Measurements from ENCODE around the gene OXT.
A peak's percentile ranks its signal among the peaks of the same experiment; 100 is the strongest.

The OXT gene

DNA sequence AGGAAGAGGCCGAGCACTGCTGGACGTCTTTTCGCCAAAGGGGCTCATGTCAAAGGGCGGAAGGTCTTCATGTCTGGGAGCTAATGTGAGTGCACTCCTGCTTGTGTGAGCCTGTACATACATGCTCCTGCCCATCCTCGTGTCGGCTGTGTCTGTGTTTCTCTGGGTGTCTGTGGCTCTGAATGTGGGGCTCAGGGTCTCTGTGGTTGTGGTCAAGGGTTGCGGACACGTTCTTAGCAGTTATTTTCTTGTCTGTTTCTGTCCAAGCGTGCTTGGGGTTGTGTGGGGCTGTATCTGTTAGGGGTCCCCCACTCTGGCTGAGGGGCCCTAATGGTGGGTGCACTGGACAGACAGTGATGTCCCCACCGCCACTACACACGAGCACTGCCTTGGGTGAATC lies 10.2 kb downstream of the OXT start (continued):
- TF ChIP-seq, protein P1, sequence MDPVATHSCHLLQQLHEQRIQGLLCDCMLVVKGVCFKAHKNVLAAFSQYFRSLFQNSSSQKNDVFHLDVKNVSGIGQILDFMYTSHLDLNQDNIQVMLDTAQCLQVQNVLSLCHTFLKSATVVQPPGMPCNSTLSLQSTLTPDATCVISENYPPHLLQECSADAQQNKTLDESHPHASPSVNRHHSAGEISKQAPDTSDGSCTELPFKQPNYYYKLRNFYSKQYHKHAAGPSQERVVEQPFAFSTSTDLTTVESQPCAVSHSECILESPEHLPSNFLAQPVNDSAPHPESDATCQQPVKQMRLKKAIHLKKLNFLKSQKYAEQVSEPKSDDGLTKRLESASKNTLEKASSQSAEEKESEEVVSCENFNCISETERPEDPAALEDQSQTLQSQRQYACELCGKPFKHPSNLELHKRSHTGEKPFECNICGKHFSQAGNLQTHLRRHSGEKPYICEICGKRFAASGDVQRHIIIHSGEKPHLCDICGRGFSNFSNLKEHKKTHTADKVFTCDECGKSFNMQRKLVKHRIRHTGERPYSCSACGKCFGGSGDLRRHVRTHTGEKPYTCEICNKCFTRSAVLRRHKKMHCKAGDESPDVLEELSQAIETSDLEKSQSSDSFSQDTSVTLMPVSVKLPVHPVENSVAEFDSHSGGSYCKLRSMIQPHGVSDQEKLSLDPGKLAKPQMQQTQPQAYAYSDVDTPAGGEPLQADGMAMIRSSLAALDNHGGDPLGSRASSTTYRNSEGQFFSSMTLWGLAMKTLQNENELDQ (tag by site-specific recombination; IDR thresholded peaks at IDR 0.05; ENCODE audit: low read depth) = no peak
- TF ChIP-seq SP2 (tag by site-specific recombination; IDR thresholded peaks at IDR 0.05) (no peak), ZNF76 (tag by site-specific recombination; IDR thresholded peaks at IDR 0.05; ENCODE audit: borderline replicate concordance, low read depth) (no peak), ZNF48 (tag by site-specific recombination; IDR thresholded peaks at IDR 0.05) (no peak), ZNF280C (tag by site-specific recombination; IDR thresholded peaks at IDR 0.05) (no peak)

- TF ChIP-seq SCRT1 (tag by site-specific recombination; IDR thresholded peaks at IDR 0.05; ENCODE audit: borderline replicate concordance) = 0 out of 2 replicates have a peak, but pooled peaks have one; percentile 39
- TF ChIP-seq ZNF155 (tag by site-specific recombination; IDR thresholded peaks at IDR 0.05) = no peak
- TF ChIP-seq ZNF175 (tag by site-specific recombination; IDR thresholded peaks at IDR 0.05) = no peak
- TF ChIP-seq ZNF211 (tag by site-specific recombination; IDR thresholded peaks at IDR 0.05; ENCODE audit: low read depth) = no peak
- peak; percentile 82 for TF ChIP-seq SCRT2 (tag by site-specific recombination; IDR thresholded peaks at IDR 0.05)
- no peak for TF ChIP-seq ZNF792 (tag by site-specific recombination; IDR thresholded peaks at IDR 0.05)
- no peak for TF ChIP-seq TCF7L2 (IDR thresholded peaks at IDR 0.05; ENCODE audit: borderline replicate concordance, low read depth, low read length)
- no peak for TF ChIP-seq ZNF610 (tag by site-specific recombination; IDR thresholded peaks at IDR 0.05; ENCODE audit: borderline replicate concordance)
- Histone ChIP-seq H3K36me3 (ENCODE audit: control insufficient read depth in 2 of 2, insufficient read depth in 1 of 2, low read length in 2 of 2) (no peaks in the 10 kb centered on the region), H3K27ac (ENCODE audit: extremely low read depth, low read depth, low read length) (no peak overlapping the region), H3K4me1 (ENCODE audit: control insufficient read depth, insufficient read depth, low read length) (no peaks in the 10 kb centered on the region), H3K9me3 (ENCODE audit: control insufficient read depth, insufficient read depth, low read depth, low read length) (no peaks in the 10 kb centered on the region), H3K4me3 (ENCODE audit: low read depth, low read length) (no peak overlapping the region)
- ChIA-PET POLR2A (no interaction called here), CTCF (no interaction called here)
Observed at GRCh38 chr20:3082306-3082951, 11.0 kb downstream of the OXT start.

- Histone ChIP-seq H3K4me1 (ENCODE audit: control insufficient read depth, insufficient read depth, low read length) (no peaks in the 10 kb centered on the region), H3K36me3 (ENCODE audit: control insufficient read depth in 2 of 2, insufficient read depth in 1 of 2, low read length in 2 of 2) (no peaks in the 10 kb centered on the region), H3K9me3 (ENCODE audit: control insufficient read depth, insufficient read depth, low read depth, low read length) (no peaks in the 10 kb centered on the region), H3K27ac (ENCODE audit: extremely low read depth, low read depth, low read length) (no peak overlapping the region), H3K4me3 (ENCODE audit: low read depth, low read length) (no peak overlapping the region)
- POLR2A ChIA-PET = no interaction called here
- CTCF ChIA-PET = no interaction called here
- no peak for TF ChIP-seq ZNF501 (tag by site-specific recombination; IDR thresholded peaks at IDR 0.05)
- no peak for TF ChIP-seq ZNF174 (tag by site-specific recombination; IDR thresholded peaks at IDR 0.05)
Observed at GRCh38 chr20:3082955-3083952, 11.8 kb downstream of the OXT start.
